Measurements from ENCODE around the gene LRCH4. TPM values are rescaled to one million over a fixed set of nuclear protein-coding genes. Genes with fewer than 3 reads are reported as not detected.

Gene LRCH4
- total and polyA plus RNA-seq, 2 donors = 44.0 to 423 TPM

- 19% methylated on average over 3 of the region's 3 CpGs for WGBS
- peak overlapping the region in 1 of 2 donors; percentile 48 for H3K4me3 ChIP-seq (ENCODE audit: low read length in 2 of 2)
- no peaks in the 10 kb centered on the region for H3K9me3 ChIP-seq (ENCODE audit: control insufficient read depth in 2 of 2, insufficient read depth in 1 of 2, low read length in 1 of 2)
- DNase-seq (ENCODE audit: low read depth in 6 of 9, low spot score in 9 of 9) = no peak
- H3K36me3 ChIP-seq (ENCODE audit: control insufficient read depth in 2 of 2, insufficient read depth in 2 of 2, low read length in 1 of 2) = no peaks in the 10 kb centered on the region
- peaks cover 11 to 13% of the 10 kb centered on the region in 2 donors for H3K4me1 ChIP-seq (ENCODE audit: control insufficient read depth in 2 of 2, insufficient read depth in 2 of 2, low read length in 2 of 2)
- H3K27ac ChIP-seq (ENCODE audit: low read depth in 1 of 2, low read length in 1 of 2) = peak overlapping the region in 1 of 2 donors; percentile 31
- peaks cover 2 to 20% of the 10 kb centered on the region in 2 donors for H3K27me3 ChIP-seq (ENCODE audit: control insufficient read depth in 2 of 2, insufficient read depth in 1 of 2, low read length in 1 of 2)
These were observed 40.1 kb upstream of the LRCH4 start for GRCh38 chr7:100626055-100626454.

GRCh38 chr7:100623951-100624824 is 38.3 kb upstream of the LRCH4 start:
- peaks cover 2 to 14% of the 10 kb centered on the region in 2 donors for H3K27me3 ChIP-seq (ENCODE audit: control insufficient read depth in 2 of 2, insufficient read depth in 1 of 2, low read length in 1 of 2)
- no peaks in the 10 kb centered on the region for H3K9me3 ChIP-seq (ENCODE audit: control insufficient read depth in 2 of 2, insufficient read depth in 1 of 2, low read length in 1 of 2)
- H3K4me1 ChIP-seq (ENCODE audit: control insufficient read depth in 2 of 2, insufficient read depth in 2 of 2, low read length in 2 of 2) = peaks cover 11 to 13% of the 10 kb centered on the region in 2 donors
- 96% methylated on average over 15 of the region's 15 CpGs for WGBS
- no peaks in the 10 kb centered on the region for H3K36me3 ChIP-seq (ENCODE audit: control insufficient read depth in 2 of 2, insufficient read depth in 2 of 2, low read length in 1 of 2)
- no peak for DNase-seq (ENCODE audit: low read depth in 6 of 9, low spot score in 9 of 9)
- H3K4me3 ChIP-seq (ENCODE audit: low read length in 2 of 2) = no peak overlapping the region
- H3K27ac ChIP-seq (ENCODE audit: low read depth in 1 of 2, low read length in 1 of 2) = no peak overlapping the region

- Histone ChIP-seq H3K4me1 (ENCODE audit: control insufficient read depth in 2 of 2, insufficient read depth in 2 of 2, low read length in 2 of 2) (peaks cover 5 to 7% of the 10 kb centered on the region in 2 donors), H3K4me3 (ENCODE audit: low read length in 2 of 2) (no peak overlapping the region), H3K27me3 (ENCODE audit: control insufficient read depth in 2 of 2, insufficient read depth in 1 of 2, low read length in 1 of 2) (peaks cover 2 to 7% of the 10 kb centered on the region in 2 donors), H3K36me3 (ENCODE audit: control insufficient read depth in 2 of 2, insufficient read depth in 2 of 2, low read length in 1 of 2) (no peaks in the 10 kb centered on the region), H3K9me3 (ENCODE audit: control insufficient read depth in 2 of 2, insufficient read depth in 1 of 2, low read length in 1 of 2) (no peaks in the 10 kb centered on the region), H3K27ac (ENCODE audit: low read depth in 1 of 2, low read length in 1 of 2) (no peak overlapping the region)
- DNase-seq (ENCODE audit: low read depth in 6 of 9, low spot score in 9 of 9) = no peak
- 96% methylated on average over 8 of the region's 8 CpGs for WGBS
These were observed 35.6 kb upstream of the LRCH4 start for GRCh38 chr7:100621554-100621953.

GRCh38 chr7:100620804-100621203 is 34.9 kb upstream of the LRCH4 start:
- H3K27me3 ChIP-seq (ENCODE audit: control insufficient read depth in 2 of 2, insufficient read depth in 1 of 2, low read length in 1 of 2) = peaks cover under 1 to 3% of the 10 kb centered on the region in 2 donors
- no peak overlapping the region for H3K4me3 ChIP-seq (ENCODE audit: low read length in 2 of 2)
- WGBS = 98% methylated on average over 23 of the region's 23 CpGs
- H3K9me3 ChIP-seq (ENCODE audit: control insufficient read depth in 2 of 2, insufficient read depth in 1 of 2, low read length in 1 of 2) = no peaks in the 10 kb centered on the region
- no peak for DNase-seq (ENCODE audit: low read depth in 6 of 9, low spot score in 9 of 9)
- no peaks in the 10 kb centered on the region for H3K36me3 ChIP-seq (ENCODE audit: control insufficient read depth in 2 of 2, insufficient read depth in 2 of 2, low read length in 1 of 2)
- no peak overlapping the region for H3K27ac ChIP-seq (ENCODE audit: low read depth in 1 of 2, low read length in 1 of 2)
- H3K4me1 ChIP-seq (ENCODE audit: control insufficient read depth in 2 of 2, insufficient read depth in 2 of 2, low read length in 2 of 2) = peaks cover 0 to under 1% of the 10 kb centered on the region in 2 donors

GRCh38 chr7:100620239-100620638 is 34.3 kb upstream of the LRCH4 start:
- WGBS = 97% methylated on average over 6 of the region's 6 CpGs
- Histone ChIP-seq H3K9me3 (ENCODE audit: control insufficient read depth in 2 of 2, insufficient read depth in 1 of 2, low read length in 1 of 2) (no peaks in the 10 kb centered on the region), H3K4me3 (ENCODE audit: low read length in 2 of 2) (no peak overlapping the region), H3K4me1 (ENCODE audit: control insufficient read depth in 2 of 2, insufficient read depth in 2 of 2, low read length in 2 of 2) (no peaks in the 10 kb centered on the region), H3K27ac (ENCODE audit: low read depth in 1 of 2, low read length in 1 of 2) (no peak overlapping the region), H3K36me3 (ENCODE audit: control insufficient read depth in 2 of 2, insufficient read depth in 2 of 2, low read length in 1 of 2) (peaks cover 0 to 3% of the 10 kb centered on the region in 2 donors), H3K27me3 (ENCODE audit: control insufficient read depth in 2 of 2, insufficient read depth in 1 of 2, low read length in 1 of 2) (no peaks in the 10 kb centered on the region)
- no peak for DNase-seq (ENCODE audit: low read depth in 6 of 9, low spot score in 9 of 9)

- H3K27me3 ChIP-seq (ENCODE audit: control insufficient read depth in 2 of 2, insufficient read depth in 1 of 2, low read length in 1 of 2) = peaks cover 0 to 3% of the 10 kb centered on the region in 2 donors
- DNase-seq (ENCODE audit: low read depth in 6 of 9, low spot score in 9 of 9) = no peak
These were observed 28.5 kb upstream of the LRCH4 start for GRCh38 chr7:100614308-100614861.

GRCh38 chr7:100613412-100614175 is 27.7 kb upstream of the LRCH4 start:
- H3K27ac ChIP-seq (ENCODE audit: low read depth in 1 of 2, low read length in 1 of 2) = no peak overlapping the region
- peaks cover 13 to 31% of the 10 kb centered on the region in 2 donors for H3K4me1 ChIP-seq (ENCODE audit: control insufficient read depth in 2 of 2, insufficient read depth in 2 of 2, low read length in 2 of 2)
- peaks cover 0 to 4% of the 10 kb centered on the region in 2 donors for H3K36me3 ChIP-seq (ENCODE audit: control insufficient read depth in 2 of 2, insufficient read depth in 2 of 2, low read length in 1 of 2)
- peak overlapping the region in 1 of 2 donors; percentile 92 for H3K4me3 ChIP-seq (ENCODE audit: low read length in 2 of 2)
- peak in 1 of 9 donors; percentile 20 for DNase-seq (ENCODE audit: low read depth in 6 of 9, low spot score in 9 of 9)
- H3K9me3 ChIP-seq (ENCODE audit: control insufficient read depth in 2 of 2, insufficient read depth in 1 of 2, low read length in 1 of 2) = no peaks in the 10 kb centered on the region
- WGBS = 83% methylated on average over 13 of the region's 13 CpGs
- peaks cover 0 to 3% of the 10 kb centered on the region in 2 donors for H3K27me3 ChIP-seq (ENCODE audit: control insufficient read depth in 2 of 2, insufficient read depth in 1 of 2, low read length in 1 of 2)

More at GRCh38 chr7:100614308-100614861, 28.5 kb upstream of the LRCH4 start:
- no peak overlapping the region for H3K4me3 ChIP-seq (ENCODE audit: low read length in 2 of 2)
- peaks cover 13 to 31% of the 10 kb centered on the region in 2 donors for H3K4me1 ChIP-seq (ENCODE audit: control insufficient read depth in 2 of 2, insufficient read depth in 2 of 2, low read length in 2 of 2)
- no peak overlapping the region for H3K27ac ChIP-seq (ENCODE audit: low read depth in 1 of 2, low read length in 1 of 2)
- peaks cover 0 to 4% of the 10 kb centered on the region in 2 donors for H3K36me3 ChIP-seq (ENCODE audit: control insufficient read depth in 2 of 2, insufficient read depth in 2 of 2, low read length in 1 of 2)
- WGBS = 98% methylated on average over 6 of the region's 6 CpGs
- H3K9me3 ChIP-seq (ENCODE audit: control insufficient read depth in 2 of 2, insufficient read depth in 1 of 2, low read length in 1 of 2) = no peaks in the 10 kb centered on the region

GRCh38 chr7:100612730-100613390 is 26.9 kb upstream of the LRCH4 start:
- Histone ChIP-seq H3K27ac (ENCODE audit: low read depth in 1 of 2, low read length in 1 of 2) (peak overlapping the region in 1 of 2 donors; percentile 70), H3K4me3 (ENCODE audit: low read length in 2 of 2) (peak overlapping the region; percentile 58 to 92), H3K27me3 (ENCODE audit: control insufficient read depth in 2 of 2, insufficient read depth in 1 of 2, low read length in 1 of 2) (peaks cover 0 to 6% of the 10 kb centered on the region in 2 donors), H3K4me1 (ENCODE audit: control insufficient read depth in 2 of 2, insufficient read depth in 2 of 2, low read length in 2 of 2) (peaks cover 13 to 31% of the 10 kb centered on the region in 2 donors), H3K36me3 (ENCODE audit: control insufficient read depth in 2 of 2, insufficient read depth in 2 of 2, low read length in 1 of 2) (peaks cover 0 to 4% of the 10 kb centered on the region in 2 donors), H3K9me3 (ENCODE audit: control insufficient read depth in 2 of 2, insufficient read depth in 1 of 2, low read length in 1 of 2) (no peaks in the 10 kb centered on the region)
- 4% methylated on average over 29 of the region's 29 CpGs for WGBS
- peak in 3 of 9 donors; percentile 45 to 69 (median 52) for DNase-seq (ENCODE audit: low read depth in 6 of 9, low spot score in 9 of 9)

Measured in thymus (tissue), 11 donors.